Muscle layer of duodenum (tissue), 2 donors: Measurements from ENCODE around the gene TMEM150B.

Experiments
- H3K27ac ChIP-seq: one replicate; pipeline ENCODE4 v1.7.0; 2013; ENCODE audit warnings: mild to moderate bottlenecking, low read length
- H3K27me3 ChIP-seq: one replicate; pipeline ENCODE4 v1.7.0; 2013; ENCODE audit warnings: low read depth, mild to moderate bottlenecking, control low read depth, low read length
- H3K36me3 ChIP-seq, 2 donors: one replicate each; pipeline ENCODE4 v1.7.0; 2013; ENCODE audit warnings: low read length in 2 of 2, control low read depth in 1 of 2, mild to moderate bottlenecking in 1 of 2; ENCODE audit not compliant: insufficient read depth in 2 of 2, control insufficient read depth in 1 of 2
- H3K4me1 ChIP-seq, 2 donors: one replicate each; pipeline ENCODE4 v1.7.0; 2013; ENCODE audit warnings: low read length in 2 of 2, mild to moderate bottlenecking in 2 of 2, control low read depth in 1 of 2, moderate library complexity in 1 of 2; ENCODE audit not compliant: insufficient read depth in 2 of 2, control insufficient read depth in 1 of 2
- H3K4me3 ChIP-seq, 2 donors: one replicate each; pipeline ENCODE4 v1.7.0; 2013; ENCODE audit warnings: low read length in 2 of 2, low read depth in 1 of 2, mild to moderate bottlenecking in 1 of 2
- H3K9me3 ChIP-seq, 2 donors: one replicate each; pipeline ENCODE4 v1.7.0; 2013; ENCODE audit warnings: low read length in 2 of 2, control low read depth in 1 of 2, mild to moderate bottlenecking in 1 of 2; ENCODE audit not compliant: control insufficient read depth in 1 of 2
- donor health status: healthy.

TMEM150B gene

GRCh38 chr19:55266404-55266803 lies 58.7 kb downstream of the TMEM150B start:
- Histone ChIP-seq H3K4me1 (no peaks in the 10 kb centered on the region), H3K27me3 (no peaks in the 10 kb centered on the region), H3K27ac (no peak overlapping the region), H3K36me3 (peaks cover 0 to 26% of the 10 kb centered on the region in 2 donors), H3K9me3 (no peaks in the 10 kb centered on the region), H3K4me3 (no peak overlapping the region)

GRCh38 chr19:55265723-55266386 lies 59.3 kb downstream of the TMEM150B start:
- no peaks in the 10 kb centered on the region for H3K27me3 ChIP-seq
- peaks cover 0 to 21% of the 10 kb centered on the region in 2 donors for H3K36me3 ChIP-seq
- no peak overlapping the region for H3K4me3 ChIP-seq
- no peaks in the 10 kb centered on the region for H3K4me1 ChIP-seq
- no peak overlapping the region for H3K27ac ChIP-seq
- no peaks in the 10 kb centered on the region for H3K9me3 ChIP-seq

- no peak overlapping the region for H3K4me3 ChIP-seq
- H3K4me1 ChIP-seq, result peaks cover 0 to under 1% of the 10 kb centered on the region in 2 donors
- H3K27me3 ChIP-seq, result no peaks in the 10 kb centered on the region
- H3K27ac ChIP-seq, result no peak overlapping the region
- peaks cover 0 to 18% of the 10 kb centered on the region in 2 donors for H3K36me3 ChIP-seq
- H3K9me3 ChIP-seq, result no peaks in the 10 kb centered on the region
Measured at GRCh38 chr19:55265173-55265572, 60.0 kb downstream of the TMEM150B start.

- Histone ChIP-seq H3K36me3 (peaks cover 0 to 11% of the 10 kb centered on the region in 2 donors), H3K4me1 (peaks cover 0 to 7% of the 10 kb centered on the region in 2 donors), H3K4me3 (no peak overlapping the region), H3K27ac (no peak overlapping the region), H3K27me3 (no peaks in the 10 kb centered on the region), H3K9me3 (no peaks in the 10 kb centered on the region)
Measured at GRCh38 chr19:55264531-55264930, 60.6 kb downstream of the TMEM150B start.
